ENCODE measurements around the gene RB1. TPM values are rescaled to one million over a fixed set of nuclear protein-coding genes. Genes with fewer than 3 reads are reported as not detected.

RB1 gene
- total and polyA plus RNA-seq, 2 donors (not counting 3 experiments of a cell fraction or from before 2014, with no cell fraction given) = 8.0 to 41.2 TPM

DNA sequence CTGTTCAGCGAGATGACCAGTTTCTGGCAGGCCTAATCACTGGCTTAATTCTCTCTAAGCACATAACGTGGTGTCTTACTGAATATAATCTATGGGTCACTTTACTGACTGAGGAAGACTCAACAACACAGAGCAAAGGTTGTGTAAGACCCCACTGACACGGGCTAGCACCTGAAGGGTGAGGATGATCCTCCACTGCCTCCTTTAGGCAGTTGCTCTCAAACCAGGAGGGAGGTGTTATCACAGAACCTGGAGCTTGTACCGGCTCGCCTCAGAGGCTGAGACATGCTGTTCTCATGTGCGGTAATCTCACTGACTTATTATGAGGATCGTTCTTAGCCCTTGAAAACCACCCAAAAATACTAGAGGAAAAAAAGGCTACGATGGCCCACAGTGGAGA, 201.1 kb downstream of the RB1 start:
- H3K27me3 ChIP-seq (ENCODE audit: control insufficient read depth in 2 of 2, insufficient read depth in 2 of 2, low read length in 2 of 2) = no peaks in the 10 kb centered on the region
- no peaks in the 10 kb centered on the region for H4K20me1 ChIP-seq (replicated peaks; ENCODE audit: control insufficient read depth, extremely low read depth, insufficient read depth, low read length)
- TF ChIP-seq, protein P1, sequence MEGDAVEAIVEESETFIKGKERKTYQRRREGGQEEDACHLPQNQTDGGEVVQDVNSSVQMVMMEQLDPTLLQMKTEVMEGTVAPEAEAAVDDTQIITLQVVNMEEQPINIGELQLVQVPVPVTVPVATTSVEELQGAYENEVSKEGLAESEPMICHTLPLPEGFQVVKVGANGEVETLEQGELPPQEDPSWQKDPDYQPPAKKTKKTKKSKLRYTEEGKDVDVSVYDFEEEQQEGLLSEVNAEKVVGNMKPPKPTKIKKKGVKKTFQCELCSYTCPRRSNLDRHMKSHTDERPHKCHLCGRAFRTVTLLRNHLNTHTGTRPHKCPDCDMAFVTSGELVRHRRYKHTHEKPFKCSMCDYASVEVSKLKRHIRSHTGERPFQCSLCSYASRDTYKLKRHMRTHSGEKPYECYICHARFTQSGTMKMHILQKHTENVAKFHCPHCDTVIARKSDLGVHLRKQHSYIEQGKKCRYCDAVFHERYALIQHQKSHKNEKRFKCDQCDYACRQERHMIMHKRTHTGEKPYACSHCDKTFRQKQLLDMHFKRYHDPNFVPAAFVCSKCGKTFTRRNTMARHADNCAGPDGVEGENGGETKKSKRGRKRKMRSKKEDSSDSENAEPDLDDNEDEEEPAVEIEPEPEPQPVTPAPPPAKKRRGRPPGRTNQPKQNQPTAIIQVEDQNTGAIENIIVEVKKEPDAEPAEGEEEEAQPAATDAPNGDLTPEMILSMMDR (IDR thresholded peaks at IDR 0.05; ENCODE audit: extremely low read depth in 1 of 2, insufficient read depth in 1 of 2, low read depth in 1 of 2, low read length in 2 of 2) = no peak
- TF ChIP-seq POLR2A (IDR thresholded peaks at IDR 0.05; ENCODE audit: low read depth, low read length) (no peak), POLR2AphosphoS5 (IDR thresholded peaks at IDR 0.05; ENCODE audit: insufficient read depth, low read depth, low read length) (no peak), EZH2 (IDR thresholded peaks at IDR 0.05; ENCODE audit: borderline replicate concordance, low read depth, low read length, severe bottlenecking) (no peak), MYC (IDR thresholded peaks at IDR 0.05; ENCODE audit: low read depth, low read length) (no peak), GATA2 (IDR thresholded peaks at IDR 0.05; ENCODE audit: insufficient read depth, insufficient read length, low read depth, low read length) (no peak), FOS (IDR thresholded peaks at IDR 0.05; ENCODE audit: borderline replicate concordance, insufficient read depth, low read length) (no peak), JUN (IDR thresholded peaks at IDR 0.05; ENCODE audit: borderline replicate concordance, insufficient read depth, insufficient read length, low read depth) (no peak)
- TF ChIP-seq, protein P2, sequence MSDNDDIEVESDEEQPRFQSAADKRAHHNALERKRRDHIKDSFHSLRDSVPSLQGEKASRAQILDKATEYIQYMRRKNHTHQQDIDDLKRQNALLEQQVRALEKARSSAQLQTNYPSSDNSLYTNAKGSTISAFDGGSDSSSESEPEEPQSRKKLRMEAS (IDR thresholded peaks at IDR 0.05; ENCODE audit: insufficient read depth, insufficient read length) = no peak
- H3K9ac ChIP-seq (replicated peaks; ENCODE audit: extremely low read depth, insufficient read depth, low read length) = no peak overlapping the region
- no peaks in the 10 kb centered on the region for H3K36me3 ChIP-seq (ENCODE audit: control insufficient read depth in 2 of 2, extremely low read depth in 1 of 2, insufficient read depth in 2 of 2, low read length in 2 of 2)
- POLR2A ChIA-PET = no interaction called here
- H3K27ac ChIP-seq (ENCODE audit: insufficient read depth, low read depth, low read length) = no peak overlapping the region
- no peak overlapping the region for H3K4me3 ChIP-seq (replicated peaks in 1 of 3; ENCODE audit: insufficient read depth in 1 of 3, low read depth in 1 of 3, low read length in 3 of 3)
- FAIRE-seq (no peak), DNase-seq (ENCODE audit: low read depth, low spot score) (no peak)
- no peak overlapping the region for H2AFZ ChIP-seq (ENCODE audit: low read depth, low read length)
- H3K9me1 ChIP-seq (replicated peaks; ENCODE audit: control insufficient read depth, extremely low read depth, insufficient read depth, low read length) = no peaks in the 10 kb centered on the region
- dilution Hi-C loops (cut with MboI; ENCODE audit: extremely low pct_ligation_motif_present, low sequenced_read_pairs) = no loop called here
- H3K79me2 ChIP-seq (ENCODE audit: control insufficient read depth, insufficient read depth, low read length) = no peaks in the 10 kb centered on the region
- H3K4me2 ChIP-seq (ENCODE audit: insufficient read depth, low read length) = no peak overlapping the region
- no peaks in the 10 kb centered on the region for H3K4me1 ChIP-seq (ENCODE audit: control insufficient read depth, extremely low read depth, insufficient read depth, low read length)
- BruUV-seq (replicated peaks) = no TSS peak
- CTCF ChIA-PET = interaction anchor here (0.7 to 1.8 kb wide), 3 partner anchors 13 to 76 kb away, joined by 3 to 4 read pairs (median 4); partner anchors contain the start of gene RCBTB2
- no peaks in the 10 kb centered on the region for H3K9me3 ChIP-seq (replicated peaks; ENCODE audit: control insufficient read depth, insufficient read depth, low read length)
- intact Hi-C loops (cut with micrococcal nuclease) = no loop called here

Measured in endothelial cell of umbilical vein (primary cell).